Gastrocnemius medialis (tissue), 4 donors: Measurements from ENCODE around the gene PNLIPRP2. TPM values are rescaled to one million over a fixed set of nuclear protein-coding genes. Genes with fewer than 3 reads are reported as not detected.

Source experiments
- ATAC-seq, 2 donors: fragments of 150-250 bp; one replicate each; pipeline ENCODE4 v1.9.1; 2016
- DNase-seq, 2 donors: peaks; one replicate each; pipeline ENCODE4 v3.0.0-alpha.2; 2019
- H3K27ac ChIP-seq, 4 donors: fragments of 200-600 bp; sonication (generic); 1 replicate in 1 of 4; 2 replicates in 3 of 4; pipeline ENCODE4 v1.5.1; 2016 to 2018; ENCODE audit warnings: mild to moderate bottlenecking in 2 of 4, moderate library complexity in 1 of 4
- H3K27me3 ChIP-seq, 3 donors: fragments of 200-600 bp; sonication (generic) in 2 of 3; 1 replicate in 1 of 3; 2 replicates in 2 of 3; pipeline versions ENCODE4 v1.5.1 to v1.6.0; 2016 to 2019; ENCODE audit warnings: mild to moderate bottlenecking in 1 of 3, moderate library complexity in 1 of 3
- H3K36me3 ChIP-seq, 2 donors: fragments of 200-600 bp; sonication (generic) in 1 of 2; one replicate each; pipeline ENCODE4 v1.5.1; 2017 to 2018
- H3K4me1 ChIP-seq, 2 donors: fragments of 200-600 bp; sonication (generic) in 1 of 2; one replicate each; pipeline ENCODE4 v1.5.1; 2016 to 2017; ENCODE audit warnings: mild to moderate bottlenecking in 2 of 2
- H3K4me3 ChIP-seq, 4 donors: fragments of 200-600 bp; sonication (generic) in 3 of 4; 1 replicate in 1 of 4; 2 replicates in 3 of 4; pipeline ENCODE4 v1.5.1; 2016 to 2019; ENCODE audit warnings: mild to moderate bottlenecking in 2 of 4
- H3K9me3 ChIP-seq, 3 donors: fragments of 200-600 bp; sonication (generic) in 2 of 3; 1 replicate in 1 of 3; 2 replicates in 2 of 3; pipeline ENCODE4 v1.5.1; 2016 to 2019
- CTCF ChIP-seq, 5 experiments: fragments of 450-650 bp in 3 of 5; fragments of 200-600 bp in 2 of 5; sonication (generic) in 2 of 5; IDR thresholded peaks in 4 of 5; conservative IDR thresholded peaks in 1 of 5; 1 replicate in 4 of 5; 2 replicates in 1 of 5; pipeline ENCODE4 v1.5.1; 2016 to 2019; ENCODE audit warnings: antibody characterized with exemption in 5 of 5, mild to moderate bottlenecking in 3 of 5, moderate library complexity in 3 of 5
- POLR2A ChIP-seq, 2 donors: fragments of 450-650 bp; IDR thresholded peaks; one replicate each; pipeline ENCODE4 v1.6.1; 2017; ENCODE audit warnings: antibody characterized with exemption in 2 of 2, mild to moderate bottlenecking in 2 of 2, moderate library complexity in 2 of 2
- in situ Hi-C, 4 donors: fragments of 200-750 bp; cut with MboI; loops; one replicate each; pipeline versions ENCODE4 v1.15.0 to v1.8.0; 2017; ENCODE audit warnings: low sequenced_read_pairs in 4 of 4
- intact Hi-C: fragments of 100-400 bp; cut with DNase I; formaldehyde crosslinking; loops from one replicate; pipeline ENCODE4 v1.15.1; 2023; ENCODE audit warnings: low total_unique reads
- total RNA-seq, 4 donors: library from RNA; depleted of rRNA; stranded (reverse); fragments of >200 nt; gene quantifications; one replicate each; pipeline versions ENCODE4 v1.1.0 to v1.2.3, GENCODE V29; 2016

The PNLIPRP2 gene
- total RNA-seq, 4 donors from 2014 or later = not detected

- TF ChIP-seq CTCF (IDR thresholded peaks at IDR 0.05 in 4 of 5, conservative IDR thresholded peaks at IDR 0.05 in 1 of 5) (no peak), POLR2A (IDR thresholded peaks at IDR 0.05) (no peak)
- H3K9me3 ChIP-seq = no peaks in the 10 kb centered on the region
- ATAC-seq = no peak
- H3K4me1 ChIP-seq = no peaks in the 10 kb centered on the region
- H3K27ac ChIP-seq = no peak overlapping the region
- H3K36me3 ChIP-seq = no peaks in the 10 kb centered on the region
- intact Hi-C loops (no loop called here), in situ Hi-C loops (no loop called here)
- DNase-seq = no peak
- no peaks in the 10 kb centered on the region for H3K27me3 ChIP-seq
- H3K4me3 ChIP-seq = no peak overlapping the region
These were observed 17.9 kb upstream of the PNLIPRP2 start for GRCh38 chr10:116602648-116603400.

- in situ Hi-C loops (no loop called here), intact Hi-C loops (no loop called here)
- Histone ChIP-seq H3K4me3 (no peak overlapping the region), H3K4me1 (no peaks in the 10 kb centered on the region), H3K27me3 (peaks cover 6 to 18% (median 16%) of the 10 kb centered on the region in 3 donors), H3K36me3 (no peaks in the 10 kb centered on the region), H3K27ac (no peak overlapping the region), H3K9me3 (no peaks in the 10 kb centered on the region)
- DNase-seq (no peak), ATAC-seq (no peak)
- no peak for TF ChIP-seq POLR2A (IDR thresholded peaks at IDR 0.05)
- TF ChIP-seq CTCF (IDR thresholded peaks at IDR 0.05 in 4 of 5, conservative IDR thresholded peaks at IDR 0.05 in 1 of 5) = no peak
These were observed 14.7 kb upstream of the PNLIPRP2 start for GRCh38 chr10:116606061-116606483.

GRCh38 chr10:116607336-116607735 is 13.4 kb upstream of the PNLIPRP2 start:
- no peak for ATAC-seq
- Histone ChIP-seq H3K4me1 (no peaks in the 10 kb centered on the region), H3K27me3 (peaks cover 6 to 18% (median 16%) of the 10 kb centered on the region in 3 donors), H3K9me3 (no peaks in the 10 kb centered on the region), H3K36me3 (no peaks in the 10 kb centered on the region), H3K27ac (no peak overlapping the region), H3K4me3 (no peak overlapping the region)
- intact Hi-C loops (no loop called here), in situ Hi-C loops (no loop called here)
- DNase-seq = no peak
- TF ChIP-seq POLR2A (IDR thresholded peaks at IDR 0.05) = no peak
- no peak for TF ChIP-seq CTCF (IDR thresholded peaks at IDR 0.05 in 4 of 5, conservative IDR thresholded peaks at IDR 0.05 in 1 of 5)

GRCh38 chr10:116608686-116609594 is 11.8 kb upstream of the PNLIPRP2 start:
- H3K9me3 ChIP-seq = no peaks in the 10 kb centered on the region
- no peak for ATAC-seq
- no peak overlapping the region for H3K4me3 ChIP-seq
- in situ Hi-C loops (no loop called here), intact Hi-C loops (no loop called here)
- TF ChIP-seq CTCF (IDR thresholded peaks at IDR 0.05 in 4 of 5, conservative IDR thresholded peaks at IDR 0.05 in 1 of 5) (no peak), POLR2A (IDR thresholded peaks at IDR 0.05) (no peak)
- no peak overlapping the region for H3K27ac ChIP-seq
- H3K36me3 ChIP-seq = no peaks in the 10 kb centered on the region
- no peak for DNase-seq
- H3K27me3 ChIP-seq = peaks cover 6 to 18% (median 16%) of the 10 kb centered on the region in 3 donors
- no peaks in the 10 kb centered on the region for H3K4me1 ChIP-seq
